Duodenal mucosa (tissue), 2 donors: ENCODE data around the gene CAMK2N1.

Experiments used
- H3K27ac ChIP-seq: one replicate; pipeline ENCODE4 v1.7.0; 2013; ENCODE audit warnings: low read depth, low read length
- H3K27me3 ChIP-seq, 2 donors: one replicate each; pipeline ENCODE4 v1.7.0; 2013; ENCODE audit warnings: low read length in 2 of 2, control low read depth in 1 of 2; ENCODE audit not compliant: insufficient read depth in 2 of 2, control insufficient read depth in 1 of 2
- H3K36me3 ChIP-seq, 2 donors: one replicate each; pipeline ENCODE4 v1.7.0; 2013; ENCODE audit warnings: low read length in 2 of 2, control low read depth in 1 of 2; ENCODE audit not compliant: insufficient read depth in 2 of 2, control insufficient read depth in 1 of 2
- H3K4me1 ChIP-seq, 2 donors: one replicate each; pipeline ENCODE4 v1.7.0; 2013; ENCODE audit warnings: low read length in 2 of 2, control low read depth in 1 of 2; ENCODE audit not compliant: insufficient read depth in 2 of 2, control insufficient read depth in 1 of 2
- H3K4me3 ChIP-seq, 2 donors: one replicate each; pipeline ENCODE4 v1.7.0; 2013; ENCODE audit warnings: low read length in 2 of 2, low read depth in 1 of 2
- H3K9ac ChIP-seq, 2 donors: one replicate each; pipeline ENCODE4 v1.7.0; 2013; ENCODE audit warnings: low read length in 2 of 2, low read depth in 1 of 2
- H3K9me3 ChIP-seq, 2 donors: one replicate each; pipeline ENCODE4 v1.7.0; 2013; ENCODE audit warnings: low read length in 2 of 2, control low read depth in 1 of 2; ENCODE audit not compliant: control insufficient read depth in 1 of 2

The CAMK2N1 gene

DNA sequence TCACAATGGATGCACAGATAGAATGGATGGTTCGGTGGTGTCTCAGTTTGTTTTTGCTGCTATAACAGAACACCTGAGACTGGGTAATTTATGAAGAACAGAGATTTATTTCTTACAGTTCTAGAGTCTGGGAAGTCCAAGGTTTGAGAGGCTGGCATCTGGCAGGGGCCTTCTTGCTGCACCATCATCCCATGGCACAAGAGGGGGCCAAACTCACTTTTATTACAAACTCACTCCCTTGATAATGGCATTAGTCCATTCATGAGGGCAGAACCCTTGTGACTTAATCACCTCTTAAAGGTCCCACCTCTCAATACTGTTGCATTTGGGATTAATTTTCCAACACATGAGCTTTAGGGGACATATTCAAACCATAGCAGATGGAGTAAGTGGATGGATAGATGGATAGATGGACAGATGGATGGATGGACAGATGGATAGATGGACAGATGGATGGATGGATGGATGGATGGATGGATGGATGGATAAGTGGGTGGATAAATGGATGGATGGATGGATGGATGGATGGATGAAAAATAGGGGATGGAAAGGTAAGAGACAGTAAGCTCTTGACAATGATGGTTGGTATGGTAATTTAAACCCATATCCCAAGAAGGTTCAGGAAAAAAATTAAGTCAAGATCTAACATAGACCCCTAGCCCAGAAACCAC lies 16.5 kb downstream of the CAMK2N1 start:
- peaks cover 15 to 20% of the 10 kb centered on the region in 2 donors for H3K4me1 ChIP-seq
- H3K4me3 ChIP-seq = no peak overlapping the region
- no peaks in the 10 kb centered on the region for H3K36me3 ChIP-seq
- H3K27ac ChIP-seq = no peak overlapping the region
- H3K9me3 ChIP-seq = no peaks in the 10 kb centered on the region
- no peak overlapping the region for H3K9ac ChIP-seq
- H3K27me3 ChIP-seq = peaks cover 3 to 4% of the 10 kb centered on the region in 2 donors

DNA sequence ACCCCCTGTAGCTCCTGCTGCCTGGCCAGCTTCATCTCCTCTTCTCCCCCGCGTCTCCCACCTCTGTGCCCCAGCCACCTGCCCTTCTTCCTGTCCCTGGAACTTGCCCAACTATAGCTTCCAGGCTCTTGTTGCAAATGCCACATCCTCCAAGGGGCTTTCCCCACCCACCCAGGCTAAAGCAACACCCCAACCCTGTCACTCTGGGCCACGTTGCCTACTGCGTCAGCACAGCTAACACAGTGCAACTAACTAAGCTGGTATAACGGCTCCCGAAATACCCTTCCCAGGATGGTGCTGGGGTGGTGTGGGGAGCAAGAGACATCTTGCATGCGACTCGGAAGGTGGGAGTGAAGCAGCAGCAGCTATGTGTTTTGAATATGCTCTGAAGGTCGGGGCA lies 19.7 kb downstream of the CAMK2N1 start:
- H3K9ac ChIP-seq = no peak overlapping the region
- H3K4me1 ChIP-seq = no peaks in the 10 kb centered on the region
- H3K27ac ChIP-seq = no peak overlapping the region
- no peaks in the 10 kb centered on the region for H3K36me3 ChIP-seq
- no peak overlapping the region for H3K4me3 ChIP-seq
- no peaks in the 10 kb centered on the region for H3K9me3 ChIP-seq
- peaks cover 0 to 5% of the 10 kb centered on the region in 2 donors for H3K27me3 ChIP-seq

DNA sequence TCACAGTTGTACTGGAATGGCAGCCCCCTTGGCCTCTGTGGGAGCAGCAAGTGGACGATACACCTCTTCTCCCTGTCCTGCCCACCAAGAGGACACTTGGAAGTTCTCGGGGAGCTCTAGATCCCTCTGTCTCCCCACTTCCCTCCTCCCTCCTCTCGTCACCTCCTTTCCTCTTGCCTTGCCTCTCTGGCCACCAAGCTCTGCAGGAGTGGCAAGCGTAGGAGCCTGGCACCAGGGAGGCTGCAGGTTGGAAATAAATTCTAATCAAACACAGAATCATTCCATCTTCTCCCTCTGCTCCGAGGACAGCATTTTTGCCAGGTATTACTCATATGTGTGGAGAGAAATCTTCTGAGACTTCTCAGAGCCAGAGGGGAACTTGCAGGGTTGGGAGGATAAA lies 20.8 kb downstream of the CAMK2N1 start:
- Histone ChIP-seq H3K27me3 (peaks cover 0 to 5% of the 10 kb centered on the region in 2 donors), H3K4me1 (no peaks in the 10 kb centered on the region), H3K27ac (no peak overlapping the region), H3K9ac (no peak overlapping the region), H3K4me3 (no peak overlapping the region), H3K9me3 (no peaks in the 10 kb centered on the region), H3K36me3 (no peaks in the 10 kb centered on the region)

DNA sequence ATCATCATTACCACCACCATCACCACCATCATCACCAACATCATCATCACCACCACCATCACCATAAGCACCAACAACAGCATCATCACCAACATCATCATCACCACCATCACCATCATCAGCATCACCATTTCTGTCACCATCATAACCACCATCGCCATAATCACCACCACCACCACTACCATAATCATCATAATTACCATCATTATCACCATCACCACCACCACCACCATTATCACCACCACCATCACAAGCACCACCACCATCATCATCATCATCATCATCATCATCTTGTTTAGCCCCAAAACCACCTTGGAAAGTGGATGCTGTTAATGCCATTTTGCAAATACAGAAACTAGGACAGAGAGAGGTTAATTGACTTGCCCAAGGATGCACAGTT lies 22.5 kb downstream of the CAMK2N1 start:
- no peak overlapping the region for H3K9ac ChIP-seq
- H3K27ac ChIP-seq = no peak overlapping the region

DNA sequence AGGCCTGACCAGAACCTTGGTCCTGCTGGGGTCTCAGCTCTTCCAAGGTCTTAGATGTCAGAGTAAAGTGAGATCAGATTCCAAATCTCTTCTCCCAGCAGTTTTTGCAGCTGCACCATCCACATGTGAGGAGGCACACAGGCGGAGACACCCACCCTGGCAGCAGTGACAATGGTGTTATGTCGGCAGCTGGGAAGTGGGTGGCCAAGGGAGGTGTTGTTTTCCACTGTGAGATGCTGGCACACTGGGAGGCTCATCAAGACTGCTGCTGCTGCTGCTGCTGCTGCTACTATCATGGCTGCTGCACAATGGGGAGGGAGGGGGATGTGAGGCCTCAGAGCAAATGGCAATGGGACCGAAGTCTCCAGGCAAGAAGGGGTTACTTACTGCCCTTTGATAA lies 23.6 kb downstream of the CAMK2N1 start:
- Histone ChIP-seq H3K9me3 (no peaks in the 10 kb centered on the region), H3K27me3 (peaks cover 3 to 5% of the 10 kb centered on the region in 2 donors), H3K4me1 (no peaks in the 10 kb centered on the region), H3K27ac (no peak overlapping the region), H3K9ac (no peak overlapping the region), H3K4me3 (no peak overlapping the region), H3K36me3 (no peaks in the 10 kb centered on the region)

More for the DNA sequence above, 22.5 kb downstream of the CAMK2N1 start:
- Histone ChIP-seq H3K4me3 (no peak overlapping the region), H3K9me3 (no peaks in the 10 kb centered on the region), H3K27me3 (peaks cover 3 to 5% of the 10 kb centered on the region in 2 donors), H3K36me3 (no peaks in the 10 kb centered on the region), H3K4me1 (no peaks in the 10 kb centered on the region)

DNA sequence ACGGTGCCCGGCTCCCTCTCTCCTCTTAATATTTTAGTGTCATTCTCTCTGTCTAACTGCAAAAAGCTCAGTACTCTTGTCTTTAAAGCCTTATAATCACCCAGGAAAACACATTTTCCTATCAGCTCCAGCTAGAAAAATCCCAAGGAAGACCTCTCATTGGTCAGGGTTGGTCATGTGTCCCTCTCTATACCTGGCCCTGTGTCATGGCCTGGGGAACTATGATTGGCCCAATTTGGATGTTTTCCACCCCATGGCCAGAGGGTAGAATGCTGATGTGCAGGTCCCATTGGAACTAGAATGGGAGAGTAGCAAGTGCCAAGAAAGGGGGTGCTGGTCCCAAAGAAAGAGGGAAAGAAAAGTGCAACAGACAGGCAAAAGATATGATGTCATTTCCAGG lies 27.3 kb downstream of the CAMK2N1 start:
- Histone ChIP-seq H3K9ac (no peak overlapping the region), H3K27ac (no peak overlapping the region), H3K4me1 (no peaks in the 10 kb centered on the region), H3K36me3 (no peaks in the 10 kb centered on the region), H3K4me3 (no peak overlapping the region), H3K27me3 (peaks cover 3 to 6% of the 10 kb centered on the region in 2 donors), H3K9me3 (no peaks in the 10 kb centered on the region)

DNA sequence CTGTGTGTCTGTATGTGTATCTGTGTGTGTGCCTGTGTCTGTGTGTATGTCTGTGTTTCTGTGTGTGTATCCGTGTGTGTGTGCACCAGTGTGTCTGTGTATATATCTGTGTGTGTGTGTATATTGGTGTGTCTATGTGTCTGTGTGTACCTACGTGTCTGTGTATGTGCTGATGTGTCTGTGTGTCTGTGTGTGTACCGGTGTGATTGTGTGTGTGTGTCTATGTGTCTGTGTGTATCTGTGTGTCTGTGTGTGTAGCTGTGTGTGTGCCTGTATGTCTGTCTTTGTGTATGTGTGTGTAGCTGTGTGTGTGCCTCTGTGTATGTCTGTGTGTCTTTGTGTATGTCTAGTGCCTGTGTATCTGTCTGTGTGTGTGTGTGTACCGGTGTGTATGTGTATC lies 32.0 kb downstream of the CAMK2N1 start:
- H3K36me3 ChIP-seq = no peaks in the 10 kb centered on the region
- no peaks in the 10 kb centered on the region for H3K9me3 ChIP-seq
- H3K27me3 ChIP-seq = peaks cover 8 to 13% of the 10 kb centered on the region in 2 donors
- no peak overlapping the region for H3K9ac ChIP-seq
- no peak overlapping the region for H3K27ac ChIP-seq
- no peak overlapping the region for H3K4me3 ChIP-seq
- H3K4me1 ChIP-seq = no peaks in the 10 kb centered on the region

DNA sequence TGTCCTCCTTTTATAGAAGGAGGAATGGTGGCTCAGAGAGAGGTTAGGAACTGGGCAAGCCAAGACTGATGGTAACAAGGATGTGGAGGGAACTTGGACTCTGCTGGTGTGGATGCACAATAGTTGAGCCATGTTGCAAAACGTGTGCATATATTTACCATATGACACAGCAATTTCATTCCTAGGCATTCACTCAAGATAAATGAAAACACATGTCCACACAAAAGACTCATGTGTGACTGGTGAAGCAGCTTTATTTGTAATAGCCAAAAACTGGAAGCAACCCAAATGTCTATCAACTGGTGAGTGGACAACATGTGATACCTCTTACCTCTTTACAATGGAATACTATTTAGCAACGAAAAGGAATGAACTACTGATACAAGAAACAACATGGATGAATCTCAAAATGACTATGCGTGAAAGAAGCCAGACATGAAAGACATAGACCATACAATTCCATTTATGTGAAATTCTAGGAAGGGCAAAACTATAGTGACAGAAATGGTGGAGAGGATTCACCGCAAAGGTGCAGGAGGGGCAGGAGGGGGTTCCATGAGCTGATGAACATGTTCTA lies 36.2 kb downstream of the CAMK2N1 start:
- no peaks in the 10 kb centered on the region for H3K36me3 ChIP-seq
- H3K4me3 ChIP-seq = no peak overlapping the region
- no peak overlapping the region for H3K27ac ChIP-seq
- no peaks in the 10 kb centered on the region for H3K9me3 ChIP-seq
- peaks cover 8 to 12% of the 10 kb centered on the region in 2 donors for H3K27me3 ChIP-seq
- no peak overlapping the region for H3K9ac ChIP-seq
- no peaks in the 10 kb centered on the region for H3K4me1 ChIP-seq

DNA sequence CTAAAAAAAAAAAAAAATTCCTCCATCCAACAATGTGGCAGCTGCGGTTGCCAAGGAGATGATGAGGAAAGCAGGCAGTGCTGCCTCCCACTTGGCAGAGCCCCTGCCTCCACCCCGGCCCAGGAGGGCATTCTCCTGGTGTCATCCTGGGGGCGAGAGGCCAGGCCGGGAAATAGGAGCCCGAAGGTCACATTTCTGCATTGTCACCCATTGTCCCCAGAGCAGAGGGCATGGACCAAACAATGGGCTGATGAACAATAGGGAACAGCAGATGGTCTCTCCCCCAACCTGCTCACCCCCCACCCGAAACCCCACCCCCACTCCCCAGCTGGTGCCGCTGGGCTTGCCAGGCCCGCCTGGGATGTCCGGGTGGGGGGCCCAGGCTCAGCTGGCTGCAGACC lies 37.3 kb downstream of the CAMK2N1 start:
- H3K36me3 ChIP-seq = no peaks in the 10 kb centered on the region

DNA sequence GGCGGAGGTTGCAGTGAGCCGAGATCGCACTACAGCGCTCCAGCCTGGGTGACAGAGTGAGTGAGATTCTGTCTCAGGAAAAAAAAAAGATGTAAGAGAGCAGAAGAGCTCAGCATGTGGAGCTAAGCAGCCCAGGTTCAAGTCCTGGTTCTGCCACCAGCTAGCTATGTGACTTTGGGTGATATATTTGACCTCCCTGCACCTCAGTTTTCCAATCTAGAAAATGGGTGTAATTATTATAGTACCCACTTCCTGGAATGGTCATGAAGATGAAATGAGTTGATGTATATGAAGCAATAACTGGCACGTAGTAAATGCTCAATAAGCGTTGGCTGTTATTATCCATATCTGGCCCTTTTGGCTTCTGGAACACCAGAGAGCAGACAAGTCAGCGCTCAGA lies 38.2 kb downstream of the CAMK2N1 start:
- H3K36me3 ChIP-seq = no peaks in the 10 kb centered on the region
- no peaks in the 10 kb centered on the region for H3K9me3 ChIP-seq
- no peak overlapping the region for H3K4me3 ChIP-seq
- peaks cover 0 to 12% of the 10 kb centered on the region in 2 donors for H3K27me3 ChIP-seq
- H3K9ac ChIP-seq = no peak overlapping the region
- H3K27ac ChIP-seq = no peak overlapping the region
- no peaks in the 10 kb centered on the region for H3K4me1 ChIP-seq

More for the DNA sequence above, 37.3 kb downstream of the CAMK2N1 start:
- Histone ChIP-seq H3K4me3 (no peak overlapping the region), H3K4me1 (no peaks in the 10 kb centered on the region), H3K27me3 (peaks cover 1 to 12% of the 10 kb centered on the region in 2 donors), H3K9me3 (no peaks in the 10 kb centered on the region), H3K27ac (no peak overlapping the region), H3K9ac (no peak overlapping the region)
